KOPT-K1 (cell line): ENCODE results near the gene GABRG3.

ENCODE experiments used
- H3K27ac ChIP-seq: fragments of 200-600 bp; sonication (generic); 2 replicates; pipeline ENCODE4 v1.5.1; 2016; ENCODE audit warnings: antibody characterized with exemption, mild to moderate bottlenecking, low read depth, low read length; ENCODE audit not compliant: poor library complexity, severe bottlenecking
- H3K36me3 ChIP-seq: fragments of 200-600 bp; sonication (generic); 2 replicates; pipeline ENCODE4 v1.5.1; 2017; ENCODE audit warnings: antibody characterized with exemption, mild to moderate bottlenecking, low read length, moderate library complexity; ENCODE audit not compliant: insufficient read depth
- H3K9me3 ChIP-seq: fragments of 200-600 bp; sonication (generic); 2 replicates; pipeline ENCODE4 v1.5.1; 2017; ENCODE audit warnings: antibody characterized with exemption, low read length, mild to moderate bottlenecking; ENCODE audit not compliant: insufficient read depth, poor library complexity, severe bottlenecking

Gene GABRG3

GRCh38 chr15:27550635-27551034 lies 579.7 kb downstream of the GABRG3 start:
- no peaks in the 10 kb centered on the region for H3K36me3 ChIP-seq
- no peak overlapping the region for H3K27ac ChIP-seq
- no peaks in the 10 kb centered on the region for H3K9me3 ChIP-seq

DNA sequence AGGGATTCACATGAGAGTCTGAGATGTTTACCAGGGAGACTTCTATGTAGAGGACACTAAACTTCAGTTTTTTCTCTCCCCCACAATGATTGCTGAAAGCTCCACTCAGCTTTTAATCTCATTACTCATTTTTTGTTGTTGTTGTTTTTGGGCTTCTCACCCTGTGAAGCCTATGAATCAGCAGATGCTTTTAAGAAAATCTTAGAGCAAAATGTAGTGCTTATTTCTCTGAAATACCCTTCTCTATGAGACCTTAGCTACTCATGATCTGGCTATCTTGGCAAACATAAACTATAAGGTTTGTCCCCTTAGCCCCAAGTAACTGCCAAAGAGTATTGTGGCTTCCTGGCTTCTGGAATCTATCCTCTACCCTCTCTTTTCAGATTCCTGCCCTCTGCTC lies 590.8 kb downstream of the GABRG3 start:
- Histone ChIP-seq H3K36me3 (no peaks in the 10 kb centered on the region), H3K27ac (no peak overlapping the region), H3K9me3 (no peaks in the 10 kb centered on the region)

DNA sequence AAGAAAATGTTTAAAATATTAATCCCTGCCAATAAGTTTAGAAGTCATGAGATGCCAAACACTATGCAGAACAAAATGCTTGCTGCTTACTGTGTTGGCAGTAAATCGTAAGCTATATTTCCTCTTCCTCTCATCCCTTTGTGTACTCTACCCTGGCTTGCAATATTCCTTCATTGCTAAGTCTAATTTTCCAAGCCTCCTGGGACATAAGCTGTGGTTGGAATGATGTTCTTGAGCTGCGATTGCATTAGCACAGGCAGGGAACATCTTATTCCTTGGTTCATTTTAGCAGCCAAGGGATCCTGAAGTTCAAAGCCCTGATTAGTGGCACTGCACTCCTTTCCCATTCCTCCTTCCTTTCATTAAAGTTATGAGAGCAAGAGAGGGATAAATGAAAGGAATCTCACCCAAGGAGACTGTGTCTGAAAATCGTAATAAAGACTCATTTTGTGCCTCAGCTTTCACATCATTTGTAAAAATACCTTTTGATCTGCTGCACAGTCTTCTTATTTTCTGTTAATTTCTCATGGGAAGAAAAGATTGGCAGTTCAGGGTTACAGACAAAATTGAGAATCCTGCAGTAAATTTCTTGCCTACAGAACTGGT lies 592.9 kb downstream of the GABRG3 start:
- H3K9me3 ChIP-seq = no peaks in the 10 kb centered on the region
- H3K36me3 ChIP-seq = no peaks in the 10 kb centered on the region
- no peak overlapping the region for H3K27ac ChIP-seq

DNA sequence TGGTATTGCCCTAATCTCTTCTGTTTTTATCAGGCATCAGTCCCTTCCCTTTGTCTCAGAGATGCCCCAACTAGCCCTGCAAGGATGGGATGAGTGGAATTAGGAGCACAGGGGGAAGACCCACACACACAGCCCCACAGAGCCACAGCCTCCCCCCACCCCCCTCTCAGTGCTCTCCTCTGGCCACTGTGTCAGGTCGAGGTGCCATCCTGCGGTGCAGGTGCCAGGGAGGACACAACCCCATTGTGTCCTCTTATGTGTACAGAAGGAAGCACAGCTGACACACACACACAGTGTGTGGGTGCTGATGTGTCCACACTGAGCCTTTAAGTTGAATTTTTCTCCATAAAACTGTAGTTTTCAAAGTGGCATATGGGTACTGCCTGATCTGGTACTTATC lies 593.7 kb downstream of the GABRG3 start:
- no peaks in the 10 kb centered on the region for H3K9me3 ChIP-seq
- no peak overlapping the region for H3K27ac ChIP-seq
- H3K36me3 ChIP-seq = no peaks in the 10 kb centered on the region

DNA sequence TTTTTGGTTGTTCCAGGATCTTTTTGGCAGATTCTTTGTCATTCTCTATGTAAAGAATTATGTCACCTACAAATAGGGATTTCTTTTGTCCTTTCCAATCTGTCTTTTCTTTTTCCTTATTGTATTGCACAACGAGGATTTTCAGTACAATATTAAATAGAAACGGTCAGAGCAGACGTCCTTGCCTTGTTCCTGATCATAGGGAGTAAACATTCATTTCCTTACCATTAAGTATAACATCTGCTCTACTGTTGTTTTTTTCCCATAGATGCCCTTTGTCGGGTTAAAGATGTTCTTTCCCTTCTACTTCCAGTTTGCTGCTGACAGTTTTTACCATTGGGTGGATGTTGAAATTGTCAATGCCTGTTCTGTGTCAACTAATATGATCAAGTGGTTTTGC lies 599.8 kb downstream of the GABRG3 start:
- Histone ChIP-seq H3K27ac (no peak overlapping the region), H3K9me3 (no peaks in the 10 kb centered on the region), H3K36me3 (no peaks in the 10 kb centered on the region)

GRCh38 chr15:27573805-27574485 lies 603.0 kb downstream of the GABRG3 start:
- Histone ChIP-seq H3K27ac (no peak overlapping the region), H3K9me3 (no peaks in the 10 kb centered on the region), H3K36me3 (no peaks in the 10 kb centered on the region)

GRCh38 chr15:27574541-27575054 lies 603.6 kb downstream of the GABRG3 start:
- H3K36me3 ChIP-seq = no peaks in the 10 kb centered on the region
- H3K9me3 ChIP-seq = no peaks in the 10 kb centered on the region
- H3K27ac ChIP-seq = no peak overlapping the region

GRCh38 chr15:27575521-27575920 lies 604.5 kb downstream of the GABRG3 start:
- H3K9me3 ChIP-seq = no peaks in the 10 kb centered on the region
- H3K36me3 ChIP-seq = no peaks in the 10 kb centered on the region
- H3K27ac ChIP-seq = no peak overlapping the region

DNA sequence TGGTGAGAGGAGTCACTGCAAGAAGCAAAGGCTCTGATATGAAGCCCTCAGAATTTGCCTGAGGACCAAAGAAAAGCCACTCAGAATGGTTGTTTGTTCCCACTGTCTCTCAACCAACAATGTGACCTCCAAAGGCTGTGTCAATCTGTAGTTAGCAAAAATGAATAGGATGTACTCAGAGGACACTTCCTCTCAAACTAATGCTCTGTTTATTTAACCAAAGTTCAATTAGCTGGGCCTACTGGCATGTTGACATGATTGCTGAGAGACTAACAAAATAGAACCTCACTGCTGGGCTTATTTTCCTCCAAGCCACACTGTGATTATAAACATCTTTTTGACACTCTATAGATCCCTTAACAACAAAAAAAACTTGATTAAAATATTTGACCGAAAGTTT lies 605.6 kb downstream of the GABRG3 start:
- H3K9me3 ChIP-seq = no peaks in the 10 kb centered on the region
- H3K36me3 ChIP-seq = no peaks in the 10 kb centered on the region
- no peak overlapping the region for H3K27ac ChIP-seq

GRCh38 chr15:27579738-27580137 lies 608.8 kb downstream of the GABRG3 start:
- Histone ChIP-seq H3K36me3 (no peaks in the 10 kb centered on the region), H3K27ac (no peak overlapping the region), H3K9me3 (no peaks in the 10 kb centered on the region)

DNA sequence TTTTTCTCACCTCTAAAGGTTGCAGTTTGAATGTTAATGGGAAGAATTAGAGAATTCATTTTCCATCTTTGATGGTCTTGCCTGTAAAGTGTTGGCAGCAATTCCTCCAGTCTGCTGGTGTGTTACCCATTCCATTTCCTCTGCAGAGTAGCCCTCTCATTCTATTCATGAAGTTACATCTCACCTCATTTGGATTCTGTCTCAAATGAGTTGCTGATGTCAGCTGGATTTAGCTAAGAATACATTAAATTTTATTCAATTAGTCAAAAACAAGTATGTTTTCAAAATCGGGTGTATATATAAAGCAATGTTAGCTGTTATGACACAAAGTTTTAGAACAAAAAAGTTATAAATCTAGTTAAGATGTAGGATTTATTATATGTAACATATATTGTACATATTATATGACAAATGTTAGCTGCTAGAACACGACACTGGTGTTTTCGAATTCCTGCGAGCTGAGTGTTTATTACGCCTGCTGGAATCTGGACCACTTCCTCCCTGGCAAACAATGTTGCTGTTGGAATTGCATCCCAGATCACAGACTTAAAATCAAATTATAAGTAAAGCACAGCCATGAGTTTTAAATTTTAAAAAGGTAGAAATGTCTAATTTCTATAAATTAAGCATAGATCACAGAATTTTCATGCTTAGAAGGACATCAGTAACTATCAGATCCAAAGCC lies 611.9 kb downstream of the GABRG3 start:
- Histone ChIP-seq H3K27ac (no peak overlapping the region), H3K9me3 (no peaks in the 10 kb centered on the region), H3K36me3 (no peaks in the 10 kb centered on the region)

DNA sequence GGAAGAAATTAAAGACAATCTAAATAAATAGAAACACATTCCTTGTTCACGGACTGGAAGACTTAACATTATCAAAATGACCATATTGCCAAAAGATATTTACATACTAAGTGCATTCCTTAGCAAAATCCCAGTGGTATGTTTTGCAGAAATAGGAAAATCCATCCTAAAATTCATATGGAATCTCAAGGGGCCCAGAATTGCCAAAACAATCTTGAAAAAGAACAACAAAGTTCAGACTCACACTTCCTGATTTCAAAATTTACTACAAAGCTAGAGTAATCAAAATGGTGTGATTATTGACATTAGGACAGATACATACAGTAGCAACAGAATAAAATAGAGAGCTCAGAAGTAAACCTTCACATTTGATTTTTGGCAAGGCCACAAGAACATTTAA lies 612.7 kb downstream of the GABRG3 start:
- Histone ChIP-seq H3K9me3 (no peaks in the 10 kb centered on the region), H3K27ac (no peak overlapping the region)

DNA sequence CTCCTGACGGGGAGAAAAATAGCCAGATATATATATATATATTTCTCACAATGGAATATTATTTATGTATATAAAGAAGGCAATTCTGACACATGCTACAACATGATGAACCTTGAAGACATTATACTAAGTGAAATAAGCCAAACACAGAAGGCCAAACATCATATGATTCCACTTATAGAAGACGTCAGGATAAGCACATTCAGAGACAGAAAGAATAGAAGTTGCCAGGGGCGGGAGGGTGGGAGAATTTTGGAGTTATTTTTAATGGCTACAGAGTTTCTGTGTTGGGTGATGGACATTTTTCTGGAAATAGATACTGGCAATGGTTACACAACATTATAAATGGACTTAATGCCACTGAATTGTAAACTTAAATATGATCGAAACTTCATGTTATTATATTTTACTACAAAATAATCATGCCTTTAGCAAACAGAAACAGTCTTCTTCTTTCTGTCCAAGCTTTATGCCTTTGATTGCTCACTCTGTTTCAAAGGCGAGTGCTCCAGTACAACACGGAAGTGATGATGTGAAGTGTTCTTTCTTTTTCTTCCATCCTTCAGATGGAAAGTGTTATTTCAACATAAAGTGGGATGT lies 614.2 kb downstream of the GABRG3 start:
- H3K36me3 ChIP-seq = no peaks in the 10 kb centered on the region
- no peaks in the 10 kb centered on the region for H3K9me3 ChIP-seq

More for the DNA sequence above, 612.7 kb downstream of the GABRG3 start:
- H3K36me3 ChIP-seq = no peaks in the 10 kb centered on the region

DNA sequence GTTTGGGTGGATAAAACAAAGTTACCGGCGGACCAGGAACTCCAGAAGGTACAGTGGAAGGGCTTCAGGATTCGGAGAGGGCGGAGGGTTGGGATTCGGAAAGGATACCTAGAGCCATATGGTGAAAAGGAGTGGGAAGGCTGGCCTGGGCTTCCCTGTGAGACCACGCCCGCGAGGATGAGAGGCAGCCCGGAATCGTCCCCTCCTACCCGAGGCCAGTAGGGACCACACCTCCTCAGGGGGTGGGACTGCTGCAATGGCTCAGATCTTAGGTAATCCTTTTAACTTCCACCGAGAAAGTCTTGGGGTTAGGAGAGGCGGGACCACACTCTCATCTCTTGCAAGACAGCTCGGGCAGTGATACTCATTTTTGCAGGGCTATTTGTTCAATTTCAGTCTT lies 616.8 kb downstream of the GABRG3 start:
- H3K27ac ChIP-seq = no peak overlapping the region
- no peaks in the 10 kb centered on the region for H3K36me3 ChIP-seq
- H3K9me3 ChIP-seq = no peaks in the 10 kb centered on the region

More for the DNA sequence above, 614.2 kb downstream of the GABRG3 start:
- no peak overlapping the region for H3K27ac ChIP-seq

- Histone ChIP-seq H3K36me3 (no peaks in the 10 kb centered on the region), H3K9me3 (no peaks in the 10 kb centered on the region), H3K27ac (no peak overlapping the region)
Measured at GRCh38 chr15:27589260-27589659, 618.3 kb downstream of the GABRG3 start.
